ENCODE data around the gene ERCC2.

ERCC2 gene

GRCh38 chr19:45401815-45402214, 31.4 kb upstream of the ERCC2 start:
- no peak for DNase-seq (ENCODE audit: low read depth in 2 of 2)

- DNase-seq (ENCODE audit: low read depth in 2 of 2) = no peak
Observed at GRCh38 chr19:45400192-45400591, 29.8 kb upstream of the ERCC2 start.

- DNase-seq (ENCODE audit: low read depth in 2 of 2) = no peak
Observed at GRCh38 chr19:45395821-45396617, 25.6 kb upstream of the ERCC2 start.

GRCh38 chr19:45391871-45392665, 21.7 kb upstream of the ERCC2 start:
- no peak for DNase-seq (ENCODE audit: low read depth in 2 of 2)

- DNase-seq (ENCODE audit: low read depth in 2 of 2) = no peak
Observed at GRCh38 chr19:45391346-45391745, 21.0 kb upstream of the ERCC2 start.

GRCh38 chr19:45385392-45386221, 15.2 kb upstream of the ERCC2 start:
- no peak for DNase-seq (ENCODE audit: low read depth in 2 of 2)

DNA sequence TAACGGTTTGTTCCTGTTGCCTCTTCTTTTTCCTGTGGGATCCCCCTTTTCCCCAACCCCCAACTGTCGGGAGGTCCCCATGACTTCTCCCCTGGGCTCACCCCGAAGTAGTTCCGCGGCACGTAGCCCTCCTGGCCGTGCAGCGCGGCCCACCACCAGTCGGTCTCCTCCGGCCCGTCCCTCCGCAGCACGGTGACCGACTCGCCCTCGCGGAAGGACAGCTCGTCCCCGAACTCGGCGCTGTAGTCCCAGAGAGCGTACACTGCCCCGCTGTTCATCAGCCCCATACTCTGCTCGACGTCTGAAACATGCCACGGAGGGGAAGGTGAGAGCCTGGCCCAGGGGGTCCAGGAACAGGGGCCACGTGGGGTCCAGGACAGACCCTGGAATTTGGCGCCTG, 12.1 kb upstream of the ERCC2 start:
- no peak for DNase-seq (ENCODE audit: low read depth in 2 of 2)

DNA sequence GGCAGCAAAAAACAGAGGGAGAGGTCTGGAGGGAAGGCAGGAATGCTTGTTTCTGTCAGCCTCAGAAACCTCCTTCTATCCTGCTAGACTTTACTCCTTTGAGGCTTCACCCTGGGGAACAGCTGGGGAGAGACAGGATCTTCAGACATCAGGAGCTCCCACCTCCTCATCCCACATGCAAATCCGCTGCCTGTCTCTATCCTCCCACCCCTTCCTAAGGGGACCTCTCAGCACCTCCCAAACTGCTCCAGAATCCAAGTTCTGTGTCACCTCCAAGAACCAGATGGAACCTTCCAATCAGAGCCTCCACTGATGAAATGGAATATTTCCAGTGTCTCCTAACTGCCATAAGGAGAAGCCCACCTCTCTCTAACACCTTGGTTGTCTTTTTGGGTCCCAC, 9.7 kb upstream of the ERCC2 start:
- DNase-seq (ENCODE audit: low read depth in 2 of 2) = no peak

DNA sequence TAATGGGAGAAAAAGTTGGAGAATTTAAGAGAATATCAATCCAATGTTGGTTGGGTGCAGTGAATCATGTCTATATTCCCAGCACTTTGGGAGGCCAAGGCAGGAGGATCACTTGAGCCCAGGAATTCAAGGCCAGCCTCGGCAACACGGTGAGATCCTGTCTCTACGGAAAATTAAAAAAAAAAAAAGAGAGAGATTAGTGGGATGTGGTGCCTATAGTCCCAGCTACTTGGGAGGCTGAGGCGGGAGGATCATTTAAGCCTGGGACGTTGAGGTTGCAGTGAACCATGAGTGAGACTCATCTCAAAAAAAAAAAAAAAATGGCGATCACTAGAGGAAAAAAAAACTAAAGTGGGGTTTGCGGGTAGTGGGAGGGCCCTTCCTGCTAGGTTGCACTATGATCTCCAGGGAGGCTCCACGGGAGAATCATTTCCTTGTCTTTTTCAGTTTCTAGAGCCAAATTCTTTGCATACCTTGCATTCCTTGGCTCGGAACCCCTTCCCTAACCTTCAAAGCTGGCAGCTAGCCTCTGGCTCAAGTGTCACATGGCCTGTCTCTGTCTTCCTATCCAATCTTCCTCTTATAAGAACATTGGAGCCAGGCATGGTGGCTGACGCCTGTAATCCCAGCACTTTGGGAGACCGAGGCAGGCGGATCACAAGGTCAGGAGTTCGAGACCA, 5.8 kb upstream of the ERCC2 start:
- no peak for DNase-seq (ENCODE audit: low read depth in 2 of 2)

GRCh38 chr19:45368737-45369340, 1.5 kb downstream of the ERCC2 start:
- DNase-seq (ENCODE audit: low read depth in 2 of 2) = no peak

DNA sequence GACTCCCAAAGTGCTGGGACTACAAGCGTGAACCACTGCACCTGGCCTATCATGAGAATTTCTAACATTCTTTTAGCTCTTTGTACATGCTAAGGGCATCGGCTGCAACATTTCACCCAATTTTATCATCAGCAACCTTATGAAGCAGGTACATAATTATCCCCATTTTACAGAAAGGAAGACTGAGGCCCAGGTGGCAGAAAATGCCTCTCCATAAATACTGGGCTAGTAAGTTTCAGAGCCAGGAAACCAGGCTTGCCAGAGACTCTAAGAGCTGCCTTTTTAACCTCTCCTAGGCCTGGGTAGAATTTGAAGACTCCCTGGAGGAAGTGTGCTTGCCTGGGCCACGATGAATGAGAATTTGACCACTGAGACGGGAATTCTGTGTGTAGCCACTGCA, 2.2 kb downstream of the ERCC2 start:
- DNase-seq (ENCODE audit: low read depth in 2 of 2) = no peak

DNA sequence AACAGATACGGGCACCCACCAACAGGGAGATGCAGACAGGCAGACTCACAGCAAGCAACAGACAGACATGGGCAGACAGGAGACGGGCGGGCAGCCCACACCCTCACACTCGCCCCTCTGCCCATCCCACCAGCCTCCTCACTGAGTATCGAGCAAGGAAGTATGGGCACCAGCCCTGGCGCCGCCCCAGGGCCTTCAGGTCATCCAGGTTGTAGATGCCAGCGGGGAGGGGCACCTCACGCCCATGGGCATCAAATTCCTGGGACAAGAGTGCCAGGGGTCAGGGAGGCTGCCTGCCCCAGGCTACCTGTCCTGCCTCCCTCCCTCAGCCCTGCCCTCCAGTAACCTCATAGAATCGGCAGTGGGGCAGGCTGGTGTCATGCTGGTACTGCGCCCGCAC, 5.7 kb downstream of the ERCC2 start:
- DNase-seq (ENCODE audit: low read depth in 2 of 2) = no peak

- DNase-seq (ENCODE audit: low read depth in 2 of 2) = no peak
Observed at GRCh38 chr19:45363861-45364459, 6.4 kb downstream of the ERCC2 start.

- DNase-seq (ENCODE audit: low read depth in 2 of 2) = no peak
Observed at GRCh38 chr19:45362291-45362690, 8.1 kb downstream of the ERCC2 start.

DNA sequence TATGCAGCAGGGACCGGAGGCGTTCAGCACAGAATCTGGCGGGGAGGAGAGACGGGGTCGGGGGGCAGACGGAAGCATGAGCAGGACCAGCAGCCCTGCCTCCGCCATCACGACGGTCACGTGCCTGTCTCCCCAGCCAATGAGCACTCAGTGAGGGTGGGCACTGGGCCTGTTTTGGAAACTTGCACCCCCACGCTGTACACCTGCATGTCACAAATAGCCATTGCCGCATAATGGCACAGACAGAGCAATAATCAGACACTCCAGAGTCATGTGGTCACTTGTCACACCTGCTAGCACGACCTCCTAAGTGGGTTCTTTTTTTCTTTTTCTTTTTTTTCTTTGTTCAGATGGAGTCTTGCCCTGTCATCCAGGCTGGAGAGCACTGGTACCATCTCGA, 8.8 kb downstream of the ERCC2 start:
- no peak for DNase-seq (ENCODE audit: low read depth in 2 of 2)

- no peak for DNase-seq (ENCODE audit: low read depth in 2 of 2)
Observed at GRCh38 chr19:45358213-45358792, 12.1 kb downstream of the ERCC2 start.

DNA sequence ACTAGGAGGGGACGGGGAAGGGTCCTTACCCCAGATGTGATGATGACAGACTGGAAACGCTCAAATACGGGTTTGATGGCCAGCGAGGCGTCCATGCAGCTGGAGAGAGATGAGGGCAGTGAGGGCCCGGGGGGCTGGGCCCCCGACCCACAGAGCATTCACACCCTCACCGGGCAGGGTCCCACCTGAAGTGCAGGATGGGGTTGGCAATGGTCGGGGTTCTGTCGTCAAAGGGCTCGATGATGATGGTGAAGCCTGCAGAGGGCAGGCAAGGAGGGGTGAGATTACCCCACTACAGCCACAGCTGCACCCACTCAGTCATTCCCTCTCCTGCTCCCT, 13.0 kb downstream of the ERCC2 start:
- DNase-seq (ENCODE audit: low read depth in 2 of 2) = no peak

GRCh38 chr19:45356760-45357444, 13.5 kb downstream of the ERCC2 start:
- no peak for DNase-seq (ENCODE audit: low read depth in 2 of 2)

GRCh38 chr19:45355910-45356309, 14.5 kb downstream of the ERCC2 start:
- DNase-seq (ENCODE audit: low read depth in 2 of 2) = no peak

DNA sequence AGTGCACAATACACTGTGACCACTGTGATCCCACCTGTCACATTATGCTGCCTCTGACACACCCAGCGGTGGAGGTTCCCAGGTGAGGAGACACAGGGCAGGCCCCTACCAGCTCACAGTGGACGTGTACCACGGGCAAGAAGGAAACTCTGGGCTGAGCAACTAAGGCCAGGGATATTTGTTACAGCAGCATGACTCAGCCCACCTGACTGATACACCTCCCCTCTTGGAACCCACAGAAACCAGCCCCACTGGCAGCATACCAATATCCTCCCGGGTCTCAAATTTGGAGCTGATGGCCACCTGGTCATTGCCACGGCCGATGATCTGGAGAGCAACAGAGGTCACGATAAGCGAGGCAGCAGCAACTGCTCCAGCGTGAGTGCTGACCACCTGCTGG, 15.0 kb downstream of the ERCC2 start:
- DNase-seq (ENCODE audit: low read depth in 2 of 2) = no peak

Measured in stimulated activated CD8-positive, alpha-beta memory T cell treated with anti-CD3 and anti-CD28 coated beads, Interleukin-7, amount 100 ng/mL, for 4 hours (primary cell).